Smooth muscle cell (in vitro differentiated cells): Measurements from ENCODE around the gene IFNL2. TPM values are rescaled to one million over a fixed set of nuclear protein-coding genes. Genes with fewer than 3 reads are reported as not detected.
"Not testable (repeated sequence)": the region's sequence is repeated elsewhere in the genome, so short reads cannot be mapped to it uniquely, and the experiment has no call there.

Experiments used
- DNase-seq: peaks from one replicate; lab custom pipeline; 2025; ENCODE audit not compliant: unreplicated experiment; lab: John Stamatoyannopoulos, UW
- H2AFZ ChIP-seq: fragments of 200-600 bp; sonication (generic); 2 replicates; pipeline ENCODE4 v1.6.0; 2016; ENCODE audit warnings: antibody characterized with exemption, low read depth, mild to moderate bottlenecking
- H3F3A ChIP-seq: fragments of 200-600 bp; sonication (generic); 2 replicates; pipeline ENCODE4 v1.6.0; 2017; ENCODE audit warnings: antibody characterized with exemption, low read depth
- H3K27ac ChIP-seq: fragments of 200-600 bp; sonication (generic); 2 replicates; pipeline ENCODE4 v1.5.1; 2016; ENCODE audit warnings: low read depth, mild to moderate bottlenecking
- H3K27me3 ChIP-seq: fragments of 200-600 bp; sonication (generic); 2 replicates; pipeline ENCODE4 v1.6.1; 2016; ENCODE audit warnings: low read depth, mild to moderate bottlenecking
- H3K36me3 ChIP-seq: fragments of 200-600 bp; sonication (generic); 2 replicates; pipeline ENCODE4 v1.5.1; 2016; ENCODE audit warnings: low read depth
- H3K4me1 ChIP-seq: fragments of 200-600 bp; sonication (generic); 2 replicates; pipeline ENCODE4 v1.5.1; 2016; ENCODE audit warnings: low read depth
- H3K4me2 ChIP-seq: fragments of 200-600 bp; sonication (generic); 2 replicates; pipeline ENCODE4 v1.6.0; 2016; ENCODE audit warnings: mild to moderate bottlenecking
- H3K4me3 ChIP-seq: fragments of 200-600 bp; sonication (generic); 2 replicates; pipeline ENCODE4 v1.5.1; 2016; ENCODE audit warnings: mild to moderate bottlenecking
- H3K79me2 ChIP-seq: fragments of 200-600 bp; sonication (generic); 2 replicates; pipeline ENCODE4 v1.6.0; 2016; ENCODE audit warnings: low read depth, mild to moderate bottlenecking
- H3K9ac ChIP-seq: fragments of 200-600 bp; sonication (generic); 2 replicates; pipeline ENCODE4 v1.6.0; 2016; ENCODE audit warnings: low read depth
- H3K9me3 ChIP-seq: fragments of 200-600 bp; sonication (generic); replicated peaks from 2 replicates; pipeline ENCODE4 v1.5.1; 2016; ENCODE audit warnings: low read depth
- H4K20me1 ChIP-seq: fragments of 200-600 bp; sonication (generic); 2 replicates; pipeline ENCODE4 v1.6.0; 2016; ENCODE audit warnings: low read depth
- WGBS: methylation state at CpG from one replicate; pipeline ENCODE4 v1.1.7; 2016; ENCODE audit warnings: low lambda C conversion rate; 5-methylcytosine and 5-hydroxymethylcytosine counted together
- polyA plus RNA-seq: library from polyadenylated mRNA; unstranded; fragments of >200 nt; fragmentation: Nextera tagmentation; extraction: Ambion mirVana; gene quantifications from 2 replicates; pipeline ENCODE4 v1.2.1, GENCODE V29; 2016
- total RNA-seq: library from RNA; depleted of rRNA; stranded (reverse); fragments of >200 nt; gene quantifications from 2 replicates; pipeline ENCODE4 v1.2.3, GENCODE V29; 2014
- TF ChIP-seq, protein P1 (sequence below): fragments of 200-600 bp; sonication (generic); IDR thresholded peaks from 2 replicates; pipeline ENCODE4 v1.5.1; 2017; ENCODE audit warnings: borderline replicate concordance, mild to moderate bottlenecking, antibody characterized with exemption; ENCODE audit not compliant: insufficient read depth, poor library complexity, severe bottlenecking

IFNL2 gene
- total and polyA plus RNA-seq, 2 experiments from 2014 or later, result not detected

DNA sequence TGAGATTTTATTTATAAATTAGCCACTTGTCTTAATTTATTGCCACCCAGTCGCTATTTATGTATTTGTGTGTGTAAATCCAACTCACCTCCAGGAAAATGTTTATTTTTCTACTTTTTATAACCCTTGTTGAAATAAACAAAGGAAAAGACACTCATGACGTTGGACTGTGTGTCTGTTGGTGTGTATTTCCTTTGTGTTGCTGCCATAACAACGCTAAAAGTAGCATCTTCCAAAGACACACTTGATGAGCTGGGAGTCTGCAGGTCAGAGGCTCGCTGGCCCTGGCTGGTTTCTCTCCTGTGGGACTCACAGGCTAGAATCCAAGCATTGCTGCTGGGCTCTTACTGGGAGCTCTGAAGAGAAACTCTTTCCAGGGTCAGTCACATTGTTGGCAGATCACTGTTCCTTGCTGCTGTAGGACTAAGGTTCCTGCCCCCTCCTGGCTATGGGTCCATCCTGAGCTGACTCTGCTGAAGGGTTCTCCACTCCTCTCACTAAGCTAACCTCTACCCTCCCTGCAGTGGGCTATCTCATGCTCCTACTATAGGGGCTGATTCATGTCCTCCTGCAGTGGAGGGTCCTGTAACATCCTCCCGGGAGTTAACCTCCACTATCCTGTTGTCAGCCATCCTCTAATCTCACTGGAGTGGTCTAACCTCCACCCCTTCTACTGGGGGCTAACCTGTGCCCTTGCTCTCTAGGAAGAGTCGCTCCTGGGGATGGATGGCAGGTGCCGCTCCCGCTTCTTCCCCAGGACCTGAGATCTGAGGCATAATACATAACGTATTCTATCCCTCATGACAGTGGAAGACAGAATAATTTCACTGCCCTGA lies 2.1 kb downstream of the IFNL2 start:
- Histone ChIP-seq H3F3A (no peaks in the 10 kb centered on the region), H3K9me3 (no peaks in the 10 kb centered on the region), H3K27ac (no peak overlapping the region), H3K4me2 (no peak overlapping the region), H4K20me1 (no peaks in the 10 kb centered on the region), H3K27me3 (peaks cover 48% of the 10 kb centered on the region), H2AFZ (no peak overlapping the region), H3K79me2 (no peaks in the 10 kb centered on the region), H3K9ac (no peak overlapping the region), H3K36me3 (no peaks in the 10 kb centered on the region), H3K4me1 (no peaks in the 10 kb centered on the region), H3K4me3 (no peak overlapping the region)
- 80% methylated on average over 9 of the region's 9 CpGs for WGBS
- no peak for DNase-seq
- TF ChIP-seq, protein P1, sequence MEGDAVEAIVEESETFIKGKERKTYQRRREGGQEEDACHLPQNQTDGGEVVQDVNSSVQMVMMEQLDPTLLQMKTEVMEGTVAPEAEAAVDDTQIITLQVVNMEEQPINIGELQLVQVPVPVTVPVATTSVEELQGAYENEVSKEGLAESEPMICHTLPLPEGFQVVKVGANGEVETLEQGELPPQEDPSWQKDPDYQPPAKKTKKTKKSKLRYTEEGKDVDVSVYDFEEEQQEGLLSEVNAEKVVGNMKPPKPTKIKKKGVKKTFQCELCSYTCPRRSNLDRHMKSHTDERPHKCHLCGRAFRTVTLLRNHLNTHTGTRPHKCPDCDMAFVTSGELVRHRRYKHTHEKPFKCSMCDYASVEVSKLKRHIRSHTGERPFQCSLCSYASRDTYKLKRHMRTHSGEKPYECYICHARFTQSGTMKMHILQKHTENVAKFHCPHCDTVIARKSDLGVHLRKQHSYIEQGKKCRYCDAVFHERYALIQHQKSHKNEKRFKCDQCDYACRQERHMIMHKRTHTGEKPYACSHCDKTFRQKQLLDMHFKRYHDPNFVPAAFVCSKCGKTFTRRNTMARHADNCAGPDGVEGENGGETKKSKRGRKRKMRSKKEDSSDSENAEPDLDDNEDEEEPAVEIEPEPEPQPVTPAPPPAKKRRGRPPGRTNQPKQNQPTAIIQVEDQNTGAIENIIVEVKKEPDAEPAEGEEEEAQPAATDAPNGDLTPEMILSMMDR, result no peak

DNA sequence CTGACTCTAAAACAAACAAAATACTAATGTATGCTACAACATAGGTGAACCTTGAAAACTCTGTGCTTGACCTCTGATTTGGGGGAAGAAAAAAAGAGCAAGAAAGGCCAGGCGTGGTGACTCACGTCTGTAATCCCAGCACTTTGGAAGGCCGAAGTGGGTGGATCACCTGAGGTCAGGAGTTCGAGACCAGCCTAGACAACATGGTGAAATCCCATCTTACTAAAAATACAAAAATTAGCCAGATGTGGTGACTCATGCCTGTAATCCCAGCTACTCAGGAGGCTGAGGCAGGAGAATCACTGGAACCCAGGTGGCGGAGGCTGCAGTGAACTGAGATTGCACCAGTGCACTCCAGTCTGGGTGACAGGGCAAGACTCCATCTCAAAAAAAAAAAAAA lies 5.7 kb downstream of the IFNL2 start:
- not testable (repeated sequence) for H3K79me2 ChIP-seq, H4K20me1 ChIP-seq, H3F3A ChIP-seq, H3K27ac ChIP-seq, H3K9ac ChIP-seq, H3K4me1 ChIP-seq, H3K9me3 ChIP-seq, H3K4me3 ChIP-seq, H3K4me2 ChIP-seq, H3K36me3 ChIP-seq, DNase-seq, H2AFZ ChIP-seq
- 87% methylated on average over 5 of the region's 5 CpGs for WGBS
- peaks cover 50% of the 10 kb centered on the region for H3K27me3 ChIP-seq

DNA sequence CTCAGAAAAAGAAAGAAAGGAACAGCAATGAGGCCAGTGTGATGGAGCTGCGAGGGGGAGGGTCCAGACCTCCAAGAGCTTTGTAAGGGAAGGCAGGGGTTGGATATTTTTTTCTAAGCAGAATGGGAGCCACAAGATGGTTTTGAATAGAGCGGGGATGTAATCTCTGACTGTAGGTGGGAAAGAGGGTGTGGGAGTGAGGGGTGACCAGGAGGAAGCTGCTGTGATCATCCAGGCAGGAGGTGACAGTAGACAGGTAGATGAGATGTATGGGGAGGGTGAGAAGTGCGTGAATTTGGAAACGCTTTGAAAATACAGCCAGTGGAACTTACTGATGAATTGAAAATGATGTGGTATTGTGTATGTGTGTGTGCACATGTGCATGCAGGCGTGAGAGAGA lies 7.4 kb downstream of the IFNL2 start:
- H2AFZ ChIP-seq, result no peak overlapping the region
- H4K20me1 ChIP-seq, result no peaks in the 10 kb centered on the region
- TF ChIP-seq, protein P1, result no peak
- no peak for DNase-seq
- no peaks in the 10 kb centered on the region for H3K36me3 ChIP-seq
- no peak overlapping the region for H3K4me3 ChIP-seq
- WGBS, result 77% methylated on average over 5 of the region's 5 CpGs
- H3K27me3 ChIP-seq, result peaks cover 46% of the 10 kb centered on the region
- no peak overlapping the region for H3K4me2 ChIP-seq
- H3K9ac ChIP-seq, result no peak overlapping the region
- no peaks in the 10 kb centered on the region for H3K4me1 ChIP-seq
- H3K27ac ChIP-seq, result no peak overlapping the region
- no peaks in the 10 kb centered on the region for H3K9me3 ChIP-seq
- no peaks in the 10 kb centered on the region for H3F3A ChIP-seq
- no peaks in the 10 kb centered on the region for H3K79me2 ChIP-seq

DNA sequence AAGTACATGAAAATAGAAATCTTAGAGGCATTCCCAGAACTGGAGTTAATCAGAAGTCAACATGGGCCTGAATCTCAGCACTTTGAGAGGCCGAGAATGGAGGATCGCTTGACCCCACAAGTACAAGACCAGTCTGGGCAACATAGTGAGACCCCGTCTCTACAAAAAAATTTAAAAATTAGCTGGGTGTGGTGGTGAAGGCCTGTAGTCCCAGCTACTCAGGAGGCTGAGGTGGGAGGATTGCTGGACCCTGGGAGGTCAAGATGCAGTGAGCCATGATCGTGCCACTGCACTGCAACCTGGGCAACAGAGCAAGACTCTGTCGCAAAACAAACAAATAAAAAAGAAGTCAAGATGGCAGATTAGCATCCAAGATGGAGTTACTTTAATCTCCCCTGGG lies 8.5 kb downstream of the IFNL2 start:
- DNase-seq, result no peak
- WGBS, result 93% methylated on average over 5 of the region's 5 CpGs
- no peak overlapping the region for H2AFZ ChIP-seq

More for the DNA sequence above, 8.5 kb downstream of the IFNL2 start:
- Histone ChIP-seq H3F3A (no peaks in the 10 kb centered on the region), H3K27ac (no peak overlapping the region), H3K79me2 (no peaks in the 10 kb centered on the region), H3K27me3 (peaks cover 38% of the 10 kb centered on the region), H3K4me1 (no peaks in the 10 kb centered on the region), H3K4me3 (no peak overlapping the region), H4K20me1 (no peaks in the 10 kb centered on the region), H3K9me3 (no peaks in the 10 kb centered on the region), H3K9ac (no peak overlapping the region), H3K36me3 (no peaks in the 10 kb centered on the region), H3K4me2 (no peak overlapping the region)
- TF ChIP-seq, protein P1, result no peak
